NCI-H146 (cell line): ENCODE data around the gene ZNF354C.

Experiments used
- DNase-seq: peaks from one replicate; lab custom pipeline; 2025; lab: John Stamatoyannopoulos, UW

ZNF354C gene

DNA sequence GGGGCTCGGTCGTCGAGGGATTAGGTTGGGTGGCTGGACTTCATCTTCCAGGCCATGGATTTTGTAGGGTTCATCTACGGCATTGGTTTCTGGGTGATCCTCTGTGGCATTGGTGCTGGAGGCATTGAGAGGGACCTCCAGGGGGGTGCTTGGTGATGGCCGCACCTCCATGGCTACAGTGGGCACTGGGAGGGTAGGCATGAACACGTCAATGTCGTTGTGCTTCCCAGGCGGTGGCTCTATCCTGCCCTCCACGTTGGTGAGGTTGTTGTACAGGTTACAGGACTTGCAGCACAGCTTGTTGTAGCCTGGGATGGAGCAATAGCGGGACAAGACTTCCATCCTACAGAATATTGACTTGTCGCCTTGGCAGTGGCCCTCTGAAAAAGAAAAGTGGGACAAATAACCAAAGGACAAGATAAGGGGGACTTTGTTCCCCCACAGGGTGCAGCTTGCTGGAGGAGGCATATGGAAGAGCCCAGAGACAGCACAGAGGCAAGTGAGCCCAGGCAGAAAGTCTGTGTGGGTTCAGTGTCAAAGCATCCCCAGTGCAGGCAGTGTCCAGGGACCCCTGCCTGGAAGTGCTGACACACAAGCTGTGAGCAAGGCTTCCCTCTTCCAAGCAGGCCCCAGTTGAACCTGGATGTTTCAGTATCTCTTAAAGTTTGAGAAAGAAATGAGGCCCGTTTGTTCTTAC lies 53.9 kb downstream of the ZNF354C start:
- no peak for DNase-seq

DNA sequence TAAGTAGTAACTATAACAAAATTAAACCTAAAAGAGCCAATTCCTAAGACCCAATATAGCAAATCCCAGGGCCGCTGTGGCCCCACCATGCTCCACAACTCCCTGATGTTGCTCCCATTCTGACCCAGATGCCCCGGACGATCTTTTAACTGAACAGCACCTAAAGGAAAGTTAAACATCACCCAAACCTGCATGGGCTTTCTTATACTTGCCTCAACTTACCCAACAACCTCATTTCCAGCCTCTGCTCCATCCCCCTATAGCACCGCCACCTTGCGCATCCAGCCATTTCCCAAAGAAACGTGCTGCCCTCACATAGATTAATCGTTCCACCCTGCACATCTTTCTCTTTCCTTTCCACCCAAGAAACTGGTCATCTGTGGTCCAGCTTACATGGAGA lies 54.6 kb downstream of the ZNF354C start:
- DNase-seq: no peak

DNA sequence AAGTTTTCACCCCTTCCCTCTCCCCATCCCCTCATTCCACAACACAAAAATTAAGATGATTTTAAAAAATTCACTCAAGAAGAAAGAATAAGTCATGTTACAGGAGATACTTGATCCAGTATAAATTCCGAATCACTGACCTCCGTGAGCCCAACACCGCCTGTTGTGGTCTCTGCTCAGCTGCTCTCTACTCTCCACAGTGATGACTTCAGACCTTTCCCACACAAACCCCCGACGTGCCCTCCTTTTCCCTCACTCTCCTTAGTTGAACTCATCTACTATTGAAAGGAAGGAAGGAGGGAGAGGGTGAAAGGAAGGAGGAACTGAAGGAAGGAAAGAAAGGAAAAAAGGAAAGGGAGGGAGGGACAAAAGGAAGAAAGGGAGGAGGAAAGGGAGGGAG lies 55.1 kb downstream of the ZNF354C start:
- DNase-seq: no peak

DNA sequence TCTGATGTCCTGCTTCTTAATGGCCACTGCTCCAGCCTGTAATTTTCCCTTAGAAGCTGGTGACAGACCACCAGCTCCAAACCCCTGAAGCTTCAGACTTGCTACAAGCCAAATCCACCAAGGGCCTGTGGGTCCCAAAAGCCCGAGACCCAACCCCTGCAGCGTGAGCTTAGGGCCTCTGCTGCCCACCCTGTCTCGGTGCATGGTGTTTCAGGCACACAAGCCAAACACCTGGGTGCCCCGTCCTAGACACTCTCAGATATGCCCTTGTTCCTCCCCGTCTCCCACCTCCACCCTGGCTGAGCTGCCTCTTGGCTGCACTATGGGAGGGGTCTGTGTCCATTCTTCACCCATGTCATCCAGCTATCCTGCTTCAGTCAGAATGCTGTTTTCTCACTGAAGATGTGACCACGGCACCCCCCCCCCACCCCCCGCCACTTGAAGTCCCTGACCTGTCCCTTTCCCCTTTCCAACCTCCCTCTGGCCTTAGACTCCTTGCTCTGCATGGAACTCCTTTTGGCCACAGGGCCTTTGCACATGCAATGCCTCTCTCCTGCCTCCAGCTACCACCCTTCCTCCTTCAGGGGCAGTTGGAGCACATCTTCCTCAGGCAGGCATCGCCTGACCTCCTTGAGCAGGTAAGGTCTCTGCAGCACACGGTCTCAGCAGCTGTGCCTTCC lies 55.8 kb downstream of the ZNF354C start:
- no peak for DNase-seq

DNA sequence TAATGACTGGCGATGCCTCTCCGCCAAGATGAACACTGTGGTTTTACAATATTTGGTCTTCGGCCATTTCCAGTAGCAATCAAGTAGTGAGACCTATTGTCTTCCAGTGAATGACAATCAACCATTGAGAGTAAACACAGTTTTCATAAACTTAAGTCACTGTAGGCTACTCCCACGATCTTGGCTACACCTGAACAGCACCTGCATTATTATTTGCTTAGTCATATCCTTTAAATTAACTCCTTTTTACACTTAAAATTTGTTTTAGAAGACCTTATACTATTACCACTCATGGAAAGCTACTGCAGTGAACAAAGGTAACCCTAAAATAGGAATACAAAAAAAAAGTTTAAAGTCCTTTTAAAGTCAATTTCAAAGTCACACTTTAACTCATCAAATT lies 58.2 kb downstream of the ZNF354C start:
- DNase-seq: no peak

DNA sequence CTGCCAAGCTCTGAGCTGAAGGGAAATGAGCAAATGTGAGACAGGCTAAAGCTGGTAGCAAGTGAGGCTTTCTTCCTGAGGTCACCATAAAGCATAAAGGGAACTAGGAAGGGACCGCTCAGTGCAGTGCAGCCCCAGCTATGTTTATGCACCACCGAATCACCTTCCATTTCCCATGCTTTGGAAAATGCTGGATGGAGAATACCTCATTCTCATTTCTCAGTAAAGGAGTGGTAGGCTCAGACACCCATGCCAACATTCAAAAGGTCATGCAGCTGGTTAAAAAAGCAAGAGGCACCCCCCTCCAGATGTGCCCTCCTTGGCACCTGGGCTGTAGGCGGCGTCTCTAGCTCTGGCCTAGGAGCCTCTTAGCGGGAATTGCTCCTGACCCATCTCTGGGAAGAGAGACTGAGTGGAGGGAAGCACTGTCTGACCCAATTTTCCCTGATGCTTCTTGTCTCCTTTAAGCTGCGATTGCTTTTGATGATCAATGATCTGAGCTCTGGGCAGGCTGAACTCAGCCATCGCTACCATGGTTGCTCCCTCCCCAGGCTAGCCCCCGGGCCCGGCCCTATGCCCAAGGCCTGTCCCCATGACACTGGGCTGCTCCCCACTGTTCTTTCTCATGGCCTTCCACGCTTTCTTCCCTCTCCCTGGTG lies 58.7 kb downstream of the ZNF354C start:
- DNase-seq: no peak

DNA sequence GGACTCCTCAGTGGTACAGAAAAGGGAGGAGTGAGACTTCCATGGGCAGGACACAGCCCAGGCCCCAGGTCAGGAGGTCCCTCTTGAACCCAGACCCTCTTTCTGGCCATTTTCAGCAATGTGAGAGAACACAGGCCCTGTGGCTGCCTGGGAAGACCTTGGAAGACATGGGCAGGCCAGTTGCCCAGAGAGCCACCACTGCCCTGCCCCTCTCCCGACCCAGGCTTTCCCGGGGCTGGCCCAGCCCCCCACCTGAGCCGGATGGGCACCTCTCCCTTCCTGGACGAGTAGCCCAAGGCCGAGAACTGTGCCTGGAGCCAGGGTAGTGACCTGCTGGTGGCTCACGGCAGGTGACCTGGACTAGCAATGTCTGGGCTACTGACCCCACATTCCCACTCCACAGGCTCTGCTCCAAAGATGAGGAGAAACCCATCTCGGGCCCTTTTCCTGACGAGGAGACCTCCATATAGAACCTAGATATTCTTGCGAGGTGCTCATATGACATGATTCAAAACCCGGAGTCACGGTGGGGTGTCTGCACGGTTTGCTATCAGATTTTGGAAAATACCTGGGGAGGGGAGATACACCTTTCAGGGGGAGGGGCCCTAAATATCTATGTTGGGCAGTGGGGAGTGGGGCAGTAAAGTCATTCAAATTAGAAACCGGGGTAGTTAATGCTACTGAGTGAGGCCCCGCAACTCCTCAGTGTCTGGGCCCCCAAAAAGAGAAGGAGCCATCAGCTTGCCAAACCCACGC lies 59.4 kb downstream of the ZNF354C start:
- no peak for DNase-seq

DNA sequence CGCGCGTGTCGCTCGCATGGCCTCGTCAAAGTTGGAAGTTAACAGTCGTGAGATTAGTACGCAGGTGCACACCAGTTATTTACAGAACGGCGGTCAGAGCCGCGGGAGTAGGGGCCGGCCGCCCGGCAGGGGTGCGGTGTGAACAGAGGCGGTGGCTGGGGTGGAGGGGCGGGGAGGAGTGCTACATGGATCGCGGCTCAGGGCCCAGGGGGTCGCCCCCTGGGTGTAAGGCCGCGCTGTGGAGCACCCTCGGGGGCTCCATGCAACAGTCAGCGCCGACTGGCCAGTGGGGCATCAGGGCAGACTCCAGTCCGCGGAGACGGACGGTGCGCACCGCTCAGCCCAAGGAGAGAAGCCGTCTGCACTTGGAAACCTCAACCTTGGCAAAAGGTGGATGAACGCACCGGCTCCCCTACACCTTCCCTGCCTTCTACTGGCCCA lies 60.3 kb downstream of the ZNF354C start:
- no peak for DNase-seq

DNA sequence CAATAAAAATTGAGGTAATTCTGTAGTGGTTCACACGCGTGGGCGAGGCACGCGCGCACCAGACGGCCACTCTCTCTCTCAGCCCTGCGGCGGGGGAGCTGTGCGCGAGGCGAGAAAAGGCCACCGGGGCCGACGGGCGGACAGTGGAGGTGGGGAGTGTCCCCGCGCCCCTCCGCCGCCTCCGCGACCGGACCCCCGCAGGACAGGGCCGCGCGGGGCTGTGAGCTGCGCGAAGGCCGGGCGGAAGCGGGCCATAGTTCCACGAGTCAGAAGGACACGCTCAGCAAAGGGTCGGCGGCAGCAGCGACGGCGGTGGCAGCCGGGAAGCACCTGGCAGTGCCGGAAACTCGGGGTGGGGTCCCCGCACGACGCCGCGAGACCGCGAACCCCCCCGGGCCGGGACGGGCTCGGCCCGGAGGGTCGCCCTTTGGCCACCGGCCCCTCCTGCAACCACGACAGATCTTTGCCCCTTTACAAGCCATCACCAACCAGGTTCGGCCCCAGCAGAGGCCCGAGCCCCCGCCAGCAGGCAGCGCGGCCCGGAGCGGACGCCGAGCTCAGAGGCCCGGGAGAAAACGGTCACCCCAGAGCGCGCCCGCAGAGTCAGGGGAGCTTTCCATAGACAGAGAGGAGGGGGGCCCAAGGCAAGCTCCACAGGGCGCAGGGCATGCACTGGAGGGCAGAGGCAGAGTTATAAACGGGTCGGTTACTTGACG lies 60.9 kb downstream of the ZNF354C start:
- no peak for DNase-seq

DNA sequence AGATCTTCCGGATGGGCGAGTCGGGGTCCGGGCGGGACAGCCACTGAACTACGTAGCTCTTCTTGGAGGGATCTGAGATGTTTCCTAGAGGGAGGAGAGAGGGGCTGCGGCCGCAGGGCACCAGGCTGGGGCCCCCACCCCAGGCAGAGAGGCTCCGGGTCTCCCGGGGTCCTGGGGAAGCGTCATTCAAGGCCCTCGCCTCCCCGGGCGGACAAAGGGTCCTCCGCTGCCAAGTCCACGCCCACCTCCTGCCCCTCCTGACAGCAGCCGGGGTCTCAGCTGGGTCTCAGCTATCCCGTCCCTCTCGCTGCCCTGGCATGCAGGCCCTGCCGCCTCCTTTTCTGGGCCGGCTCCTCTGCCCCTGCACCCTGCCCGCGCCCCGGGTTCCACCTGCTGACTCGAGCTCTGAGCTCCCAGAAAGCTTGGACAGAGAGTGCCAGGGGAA lies 61.5 kb downstream of the ZNF354C start:
- DNase-seq: no peak

DNA sequence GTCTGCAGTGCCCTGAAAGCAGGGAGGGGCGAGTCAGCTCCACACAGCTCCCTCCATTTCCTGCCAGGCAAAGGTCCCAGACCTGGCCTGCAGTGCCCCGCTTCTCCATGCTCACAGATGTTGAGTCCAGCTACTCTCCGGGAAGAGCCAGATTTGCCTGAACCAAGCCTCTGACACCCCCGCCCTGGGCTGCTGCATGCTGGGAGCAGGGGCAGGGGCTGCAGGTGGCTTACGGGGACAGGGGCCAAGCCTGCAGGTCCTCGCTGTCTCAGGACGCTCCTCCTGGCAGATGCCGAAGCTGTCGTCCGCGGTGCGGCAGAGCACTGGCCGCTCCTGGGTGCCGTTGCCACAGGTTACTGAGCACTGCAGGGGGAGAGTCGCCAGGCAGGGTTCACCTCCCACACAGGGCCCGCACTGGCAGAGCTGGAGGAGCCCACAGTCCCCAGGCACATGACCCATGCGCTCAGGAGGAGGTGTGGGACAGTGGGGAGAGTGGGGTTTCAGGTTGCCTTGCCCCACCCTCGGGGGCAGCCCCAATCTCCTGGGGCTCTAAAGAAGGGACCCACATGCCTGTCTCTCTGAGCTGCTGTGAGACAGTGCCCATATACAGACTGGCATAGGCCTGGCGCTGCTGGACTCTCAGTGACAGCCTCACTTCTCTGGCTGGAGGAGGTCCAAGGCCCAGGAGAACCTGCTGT lies 62.4 kb downstream of the ZNF354C start:
- no peak for DNase-seq

DNA sequence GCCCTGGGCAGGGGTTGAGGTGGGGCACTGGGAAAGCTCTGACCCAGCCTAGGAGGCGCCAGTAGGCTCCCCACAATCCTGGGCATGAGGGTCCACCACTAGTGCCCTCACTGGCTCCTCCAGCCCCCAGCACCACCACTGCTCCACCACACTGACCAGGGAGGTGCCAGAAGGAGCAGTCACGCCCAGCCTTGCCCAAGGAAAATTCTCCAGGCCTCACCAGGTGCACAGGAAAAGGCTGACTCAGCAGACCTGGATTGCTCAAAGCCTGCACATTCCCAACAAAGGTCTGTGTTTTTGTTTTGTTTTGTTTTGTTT lies 62.9 kb downstream of the ZNF354C start:
- no peak for DNase-seq

DNA sequence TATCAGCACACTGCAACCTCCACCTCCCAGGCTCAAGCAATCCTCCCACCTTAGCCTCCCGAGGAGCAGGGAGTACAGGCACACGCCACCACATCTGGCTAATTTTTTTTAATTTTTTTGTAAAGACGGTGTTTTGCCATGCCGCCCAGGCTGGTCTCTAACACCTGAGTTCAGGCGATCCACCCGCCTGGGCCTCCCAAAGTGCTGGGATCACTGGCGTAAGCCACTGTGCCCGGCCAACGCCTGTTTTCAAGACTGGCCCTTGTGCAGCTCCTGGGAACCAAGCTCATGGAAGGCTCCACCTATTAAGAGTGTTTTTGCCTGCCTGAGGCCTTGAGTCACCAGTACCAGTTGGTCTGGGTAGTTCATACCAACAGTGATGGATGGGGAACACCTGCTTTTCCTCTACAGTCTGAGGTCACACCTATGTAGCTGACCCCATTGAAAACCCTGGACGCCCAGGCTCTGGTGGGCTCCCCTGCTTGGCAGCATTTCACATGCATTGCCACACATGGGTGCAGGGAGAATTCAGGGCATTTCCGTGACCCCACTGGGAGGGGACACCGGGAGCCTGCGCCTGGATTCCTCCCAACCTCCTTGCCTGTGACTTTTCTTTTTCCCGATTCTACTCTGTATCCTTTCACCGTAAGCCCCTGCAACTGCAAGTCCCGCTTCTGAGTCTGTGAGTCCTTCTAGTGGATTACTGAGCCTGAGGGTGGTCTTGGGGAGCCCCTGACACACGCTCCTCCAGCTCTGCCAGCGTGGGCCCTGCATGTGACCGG lies 63.5 kb downstream of the ZNF354C start:
- no peak for DNase-seq

DNA sequence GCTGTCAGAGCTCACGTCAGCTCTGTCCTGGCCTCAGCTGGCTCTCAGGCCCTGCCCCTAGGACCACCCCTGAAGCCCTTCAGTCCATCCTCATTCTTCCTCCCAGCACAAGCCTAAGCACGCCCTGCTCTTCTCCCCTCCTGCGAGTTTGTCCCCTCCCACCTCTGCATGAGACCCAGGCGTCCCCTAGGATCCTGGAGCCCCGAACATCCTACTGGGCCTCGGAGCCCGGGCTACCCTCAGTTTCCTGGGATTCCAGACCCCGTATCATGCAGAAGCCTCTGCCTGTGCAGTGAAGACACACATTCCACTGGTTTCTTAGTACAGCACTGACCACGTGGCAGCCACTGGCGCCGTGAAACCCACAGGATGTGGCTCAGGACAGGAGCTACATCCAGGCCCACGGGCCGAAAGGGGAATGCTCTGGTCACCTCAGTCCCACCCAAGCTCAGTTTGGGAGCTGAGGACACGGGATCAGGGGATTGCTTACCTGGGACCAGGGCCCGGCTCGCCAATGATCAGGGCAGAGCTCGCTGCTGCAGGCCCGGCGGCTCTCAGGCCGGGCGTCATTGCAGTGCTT lies 64.2 kb downstream of the ZNF354C start:
- DNase-seq: no peak

DNA sequence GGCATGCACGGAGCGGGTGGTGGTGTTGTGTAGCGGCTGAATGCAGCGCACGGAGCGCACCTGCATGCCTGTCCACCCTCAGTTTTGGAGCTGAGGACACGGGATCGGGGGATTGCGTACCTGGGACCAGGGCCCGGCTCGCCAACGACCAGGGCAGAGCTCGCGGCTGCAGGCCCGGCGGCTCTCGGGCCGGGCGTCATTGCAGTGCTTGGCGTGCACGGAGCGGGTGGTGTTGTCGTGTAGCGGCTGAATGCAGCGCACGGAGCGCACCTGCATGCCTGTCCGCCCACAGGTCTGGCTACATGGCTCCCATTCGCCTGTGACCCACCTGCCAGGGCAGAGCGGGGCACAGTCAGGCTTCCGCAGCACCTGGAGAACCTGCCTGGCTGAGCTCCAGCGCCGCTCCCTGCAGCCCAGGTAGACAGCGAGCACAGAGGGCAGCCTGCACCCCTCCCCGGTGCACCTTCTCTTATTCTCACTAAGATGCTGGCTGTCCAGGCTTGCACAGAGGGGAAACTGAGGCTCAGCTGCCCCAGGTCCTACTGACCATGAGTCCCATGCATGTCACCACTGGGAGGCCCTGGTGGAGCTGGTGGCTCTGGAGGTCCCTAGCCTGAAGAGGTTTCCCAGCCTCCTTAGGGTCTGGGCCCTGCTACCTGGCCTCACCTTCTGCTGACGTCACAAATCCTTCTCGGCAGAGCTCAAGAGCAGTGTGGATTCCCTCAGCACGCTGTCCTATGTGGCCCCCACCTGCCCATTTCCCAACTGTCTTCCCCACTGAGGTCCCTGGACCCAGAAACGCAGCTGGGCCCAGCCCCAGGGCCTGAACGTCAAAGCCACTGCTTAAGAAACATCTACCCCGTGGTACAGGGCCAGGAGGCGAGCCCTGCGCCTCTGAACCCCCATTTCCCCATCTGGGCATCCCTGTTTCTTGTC lies 64.9 kb downstream of the ZNF354C start:
- DNase-seq: no peak

DNA sequence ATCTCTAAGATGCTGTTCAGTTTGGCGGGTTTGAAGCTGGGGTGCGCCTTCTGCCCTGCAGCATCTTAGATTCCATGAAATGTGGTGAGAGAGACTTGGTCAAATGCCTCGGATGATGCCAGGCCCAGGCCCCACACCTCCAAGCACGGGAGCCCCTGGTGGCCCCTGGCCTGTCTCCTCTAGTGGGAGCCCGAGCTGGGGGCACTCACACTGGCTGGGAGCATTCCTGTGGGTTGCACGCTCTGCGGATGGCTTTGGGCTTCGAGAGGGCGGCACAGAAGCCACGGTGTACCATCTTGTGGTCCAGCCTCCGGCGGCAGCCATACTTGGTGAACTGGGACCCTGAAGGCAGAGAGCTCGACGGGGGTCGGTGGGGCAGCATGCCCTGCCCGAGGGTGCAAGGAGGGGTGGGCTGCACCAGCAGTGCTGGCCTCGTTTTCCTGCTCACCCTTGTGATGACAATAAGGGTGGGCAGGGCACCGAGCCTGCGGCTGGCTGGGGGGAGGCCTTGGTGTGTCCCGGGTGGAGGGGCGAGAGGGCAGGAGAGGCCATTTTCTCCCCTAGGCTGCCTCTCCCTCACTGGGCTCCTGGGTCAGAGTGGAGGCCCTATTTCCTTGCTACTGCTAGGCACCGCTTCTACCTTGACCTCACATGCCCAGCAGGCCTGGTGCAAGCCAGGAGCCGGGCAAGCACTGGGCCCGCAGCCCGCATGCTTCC lies 65.8 kb downstream of the ZNF354C start:
- DNase-seq: no peak

DNA sequence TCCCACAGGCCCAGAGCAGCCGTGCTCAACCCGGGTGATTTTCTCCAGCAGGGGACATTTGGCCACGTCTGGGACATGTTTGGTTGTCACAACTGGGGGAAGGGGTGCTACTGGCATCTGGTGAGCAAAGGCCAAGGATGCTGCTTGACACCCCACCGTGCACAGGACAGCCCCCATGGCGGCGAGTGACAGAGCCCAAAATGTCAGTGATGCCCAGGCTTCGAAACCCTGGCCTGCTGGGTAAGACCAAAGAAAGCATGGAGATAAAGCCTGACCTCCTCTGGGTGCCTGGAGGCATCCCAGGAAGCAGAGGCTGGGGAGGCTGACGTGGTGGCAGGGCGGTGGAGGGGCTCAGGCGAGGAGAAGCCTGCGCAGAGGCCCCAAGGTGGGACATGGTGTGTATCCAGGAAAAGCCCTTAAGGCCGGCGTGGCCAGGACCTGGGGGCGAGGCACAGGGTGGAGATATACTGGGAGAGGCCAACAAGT lies 66.4 kb downstream of the ZNF354C start:
- DNase-seq: no peak
